GM18498 (cell line): ENCODE measurements around the gene USH2A.
"Not testable (repeated sequence)": the region's sequence is repeated elsewhere in the genome, so short reads cannot be mapped to it uniquely, and the experiment has no call there.

Experiments used
- ATAC-seq: cut with Tn5 transposase; IDR thresholded peaks from one replicate; pipeline ENCODE4 v1.9.1; 2021; ENCODE audit warnings: mild to moderate bottlenecking, moderate library complexity; ENCODE audit not compliant: unreplicated experiment

USH2A gene

DNA sequence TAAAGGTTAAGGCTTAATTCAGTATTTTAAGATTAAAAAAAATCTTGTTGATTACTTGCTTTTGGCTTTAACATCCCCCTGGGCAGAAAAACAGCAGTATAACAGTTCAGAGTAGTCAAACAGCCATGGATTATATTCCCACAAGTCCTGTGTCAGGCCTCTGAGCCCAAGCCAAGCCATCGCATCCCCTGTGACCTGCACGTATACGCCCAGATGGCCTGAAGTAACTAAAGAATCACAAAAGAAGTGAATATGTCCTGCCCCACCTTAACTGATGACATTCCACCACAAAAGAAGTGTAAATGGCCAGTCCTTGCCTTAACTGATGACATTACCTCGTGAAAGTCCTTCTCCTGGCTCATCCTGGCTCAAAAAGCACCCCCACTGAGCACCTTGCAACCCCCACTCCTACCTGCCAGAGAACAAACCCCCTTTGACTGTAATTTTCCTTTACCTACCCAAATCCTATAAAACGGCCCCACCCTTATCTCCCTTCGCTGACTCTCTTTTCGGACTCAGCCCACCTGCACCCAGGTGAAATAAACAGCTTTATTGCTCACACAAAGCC, 277.7 kb downstream of the USH2A start:
- ATAC-seq: not testable (repeated sequence)

DNA sequence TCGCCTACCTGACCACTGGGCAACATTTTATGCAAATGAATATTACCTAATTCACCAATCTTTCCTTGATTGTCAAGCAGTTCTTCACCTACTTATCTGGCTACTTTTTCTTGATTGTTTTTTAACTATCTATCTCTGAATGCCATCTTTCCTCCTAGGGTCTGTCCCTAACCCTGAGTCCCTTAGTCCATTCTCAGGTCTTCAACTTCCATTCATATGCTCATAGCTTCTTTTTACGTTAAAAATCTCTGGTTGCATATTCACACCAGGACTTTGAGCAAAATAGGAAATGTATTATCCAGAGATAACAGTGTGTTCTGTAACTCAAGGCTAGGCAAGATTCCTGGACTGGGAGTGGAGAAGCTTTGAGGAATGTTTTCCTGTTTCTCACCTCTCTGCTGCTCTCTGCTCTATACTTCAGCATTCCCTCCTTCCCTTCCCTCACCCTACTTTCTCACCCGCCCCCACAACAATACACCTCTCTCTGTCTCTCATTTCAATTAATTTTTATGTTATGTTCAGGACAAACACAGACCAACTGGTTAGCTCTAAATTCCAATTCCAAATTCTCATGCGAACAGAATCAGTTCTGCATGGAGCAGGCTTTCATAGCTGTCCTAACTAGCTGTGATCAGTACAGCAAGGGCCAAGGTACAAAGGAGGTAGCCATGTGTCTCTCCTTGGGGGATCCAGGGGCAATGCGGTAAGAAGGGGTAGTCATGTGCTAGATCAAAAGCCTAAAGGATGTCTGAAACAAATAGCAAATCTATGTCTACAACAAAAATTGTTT, 278.4 kb downstream of the USH2A start:
- no peak for ATAC-seq

DNA sequence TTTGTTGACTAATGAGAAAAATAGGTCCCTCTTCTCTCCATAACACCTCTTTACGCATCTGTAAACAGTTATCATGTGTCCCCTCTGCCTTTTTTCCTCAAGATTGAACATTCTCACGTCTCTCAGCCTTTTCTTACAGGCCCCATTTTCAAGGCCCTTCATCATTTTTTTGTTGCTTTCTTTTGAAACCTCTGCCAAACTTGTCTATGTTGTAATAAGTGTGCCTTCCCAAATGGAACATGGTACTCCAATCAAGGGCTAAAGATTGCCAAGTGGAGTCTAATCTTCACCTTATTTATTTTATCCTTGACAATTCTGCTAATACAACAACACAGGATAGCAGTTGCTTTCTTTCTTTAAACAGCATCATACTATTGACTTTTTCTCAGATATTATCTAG, 280.3 kb downstream of the USH2A start:
- no peak for ATAC-seq

DNA sequence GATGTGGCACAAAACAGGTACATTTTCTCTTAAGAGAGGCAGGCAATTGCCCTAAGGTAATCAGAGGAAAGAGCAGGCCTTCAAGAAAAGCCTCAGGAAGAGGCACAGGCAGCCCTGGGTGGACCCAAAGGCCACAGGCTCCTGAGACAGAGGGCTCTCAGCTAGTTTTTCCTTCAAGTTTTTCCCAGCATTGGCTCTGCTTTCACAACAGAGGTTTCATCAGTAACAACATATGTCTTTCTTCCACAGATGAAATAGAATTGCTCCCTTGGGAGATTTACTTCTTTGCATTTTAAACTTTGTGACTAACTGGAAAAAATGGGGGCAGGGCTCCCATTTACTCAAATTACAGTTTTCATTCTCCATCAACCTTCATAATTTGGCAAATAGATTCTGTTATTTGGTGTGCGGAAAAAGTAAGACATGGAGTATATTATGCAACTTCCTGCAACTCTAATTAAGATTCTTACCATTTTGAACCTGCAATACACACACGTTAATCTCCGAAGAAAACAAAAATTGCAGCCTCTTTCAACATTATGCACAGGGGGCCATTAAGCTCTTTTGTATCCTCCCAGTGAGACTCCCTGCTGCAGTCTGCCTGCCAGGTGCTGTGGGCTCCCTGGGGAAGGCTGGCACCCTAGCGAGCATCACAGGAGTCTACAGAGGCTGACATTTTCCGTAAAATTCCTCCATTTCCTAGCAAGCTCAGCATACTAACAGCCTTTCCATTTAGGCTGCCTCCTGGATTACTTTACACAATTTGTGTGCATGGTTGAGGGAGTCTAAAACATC, 282.3 kb downstream of the USH2A start:
- ATAC-seq: no peak

DNA sequence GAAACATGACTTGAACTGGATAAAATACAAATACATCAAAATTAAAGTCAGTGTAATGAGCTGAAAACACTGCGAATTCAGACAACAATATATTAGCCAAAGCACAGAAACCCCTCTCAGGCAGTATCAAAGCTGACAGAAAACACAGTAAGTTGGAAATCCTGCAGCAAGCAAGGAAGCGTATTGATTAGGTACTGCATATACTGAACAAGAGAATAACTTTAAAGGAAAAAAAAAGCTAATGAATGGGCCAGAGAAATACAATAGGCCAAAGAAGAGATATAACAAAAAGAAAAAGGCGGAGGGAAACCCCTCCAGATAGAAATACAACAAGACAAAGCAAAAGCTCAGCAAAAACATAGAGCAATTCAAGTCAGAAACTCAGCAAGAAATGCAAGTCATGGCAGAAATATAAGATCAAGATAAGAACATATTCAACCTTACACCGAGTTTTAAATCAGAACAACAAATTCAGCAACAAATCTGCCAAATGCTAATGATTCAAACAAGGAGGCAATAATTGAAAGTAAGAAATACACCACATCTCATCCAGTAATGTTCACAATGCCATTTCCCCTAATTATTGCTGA, 299.0 kb downstream of the USH2A start:
- ATAC-seq: no peak

DNA sequence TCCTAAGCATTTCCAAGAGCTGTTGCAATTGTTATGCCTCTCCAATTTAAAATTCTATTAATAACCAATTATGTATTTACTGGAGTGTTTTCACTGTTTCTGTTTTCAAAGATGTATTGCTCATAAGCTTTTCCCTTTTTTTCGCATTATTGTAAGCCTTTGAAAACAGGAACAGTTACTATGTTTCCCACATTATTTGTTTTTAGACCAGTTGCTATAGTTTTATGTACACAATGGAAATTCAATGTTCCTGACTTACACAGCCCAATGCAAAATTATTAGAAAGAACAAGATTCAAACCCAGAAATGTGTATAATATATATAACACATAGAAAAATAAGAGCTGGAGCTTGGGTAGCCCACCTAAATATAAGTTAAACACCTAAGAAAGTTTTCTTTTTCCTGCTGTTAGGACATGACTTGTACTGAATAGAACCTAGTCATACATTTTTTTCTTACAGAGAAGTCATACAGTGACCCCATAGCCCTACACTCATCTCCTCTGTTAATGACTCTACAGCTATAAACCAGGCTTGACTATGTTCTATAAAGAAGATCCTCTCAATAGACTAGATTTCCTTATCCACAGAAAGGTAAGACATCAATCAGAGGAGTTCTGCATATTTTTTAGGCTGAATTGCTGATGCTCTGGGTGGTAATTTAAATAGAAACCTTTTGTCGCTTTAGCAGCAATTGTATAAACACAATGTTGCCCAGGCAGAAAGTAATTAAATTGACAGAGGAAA, 299.6 kb downstream of the USH2A start:
- no peak for ATAC-seq

DNA sequence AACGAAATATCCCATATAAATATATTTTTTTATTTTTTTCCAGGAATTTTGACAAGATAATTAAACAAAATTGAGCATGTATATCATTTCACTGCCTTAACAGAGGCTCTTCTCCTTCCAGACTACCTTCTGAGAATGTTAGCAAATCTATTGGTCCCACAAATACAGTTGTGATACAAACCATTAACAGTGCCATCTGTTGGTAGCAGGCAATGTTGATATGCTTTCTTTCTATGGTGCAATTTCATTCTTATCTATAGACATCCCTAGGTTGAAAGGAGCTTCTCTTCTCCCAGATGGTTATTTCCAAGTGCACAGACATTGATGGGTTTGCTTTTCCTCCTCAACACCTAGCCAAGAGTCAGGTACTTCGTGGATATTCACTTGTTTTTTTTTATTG, 303.6 kb downstream of the USH2A start:
- ATAC-seq: no peak

DNA sequence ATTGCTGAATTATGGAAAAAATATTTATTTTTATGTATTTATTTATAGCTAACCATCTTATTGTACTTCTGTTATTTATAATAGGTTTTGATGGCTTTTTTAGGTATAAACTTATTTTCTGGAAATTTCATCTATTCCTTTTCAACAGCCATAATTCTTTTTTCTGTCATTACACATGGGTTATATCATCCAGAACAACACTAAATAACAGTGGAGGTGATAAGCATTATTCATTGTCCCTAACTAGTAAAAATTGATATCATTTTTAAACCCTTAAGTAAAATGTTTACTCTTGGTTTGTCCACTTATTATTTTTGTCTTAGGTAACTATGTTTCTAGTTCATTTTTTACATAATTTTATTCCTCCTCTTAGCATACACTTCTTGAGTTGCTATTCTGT, 309.1 kb downstream of the USH2A start:
- ATAC-seq: no peak

DNA sequence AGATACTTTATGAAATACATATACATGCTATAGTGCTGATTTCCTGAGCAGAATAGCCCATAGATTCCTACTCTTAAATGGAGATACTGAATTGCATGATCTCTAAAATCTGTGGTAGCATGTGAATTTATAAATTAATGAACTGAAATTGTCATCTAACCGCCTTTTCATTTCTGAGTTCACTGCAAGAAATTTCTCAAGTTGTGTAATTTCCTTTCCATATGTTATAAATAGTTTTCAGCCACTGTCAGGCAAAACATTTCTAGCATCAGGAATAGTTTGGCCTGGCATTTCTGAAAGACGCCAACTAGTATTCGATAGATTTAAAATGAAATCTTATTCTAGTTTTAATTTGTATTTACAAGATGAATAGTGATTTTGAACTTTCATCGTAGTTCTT, 310.1 kb downstream of the USH2A start:
- no peak for ATAC-seq

DNA sequence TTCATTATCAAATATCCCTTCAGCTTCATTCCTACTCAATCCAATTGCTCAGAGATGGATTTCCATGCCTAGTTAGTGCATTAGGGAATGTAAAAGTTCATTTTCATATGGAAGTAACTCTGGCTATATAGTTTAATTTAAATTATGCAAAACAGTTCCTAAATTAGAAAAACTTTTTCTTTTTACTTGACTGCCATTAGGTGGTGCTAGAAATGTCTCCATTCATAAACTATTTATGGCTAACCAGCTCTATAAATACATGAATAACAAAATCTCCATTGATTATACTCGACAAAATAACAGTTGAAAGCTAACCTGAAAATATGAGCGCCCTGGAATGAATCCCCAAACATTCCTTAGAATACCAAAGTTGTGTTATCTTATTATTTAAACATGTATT, 311.4 kb downstream of the USH2A start:
- no peak for ATAC-seq

DNA sequence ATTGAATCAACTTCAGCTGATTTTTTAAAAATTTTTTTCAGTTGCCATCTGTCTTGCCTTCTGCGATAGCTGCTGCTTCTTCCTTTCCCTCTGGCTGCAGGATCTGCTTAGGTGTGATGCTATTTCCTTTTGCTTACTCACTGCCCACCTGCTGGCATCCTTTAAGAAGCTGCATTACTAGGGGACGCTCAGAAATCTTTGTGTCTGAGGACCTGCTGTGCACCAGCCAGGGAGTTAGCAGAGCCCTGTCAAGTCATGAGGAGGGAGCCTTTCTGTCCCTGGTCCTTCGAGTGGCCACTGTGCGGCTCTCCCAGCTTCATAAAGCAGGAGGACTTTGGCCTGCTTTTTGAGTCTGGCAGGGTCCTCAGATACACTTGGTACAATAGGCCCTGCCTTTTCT, 327.8 kb downstream of the USH2A start:
- ATAC-seq: no peak

DNA sequence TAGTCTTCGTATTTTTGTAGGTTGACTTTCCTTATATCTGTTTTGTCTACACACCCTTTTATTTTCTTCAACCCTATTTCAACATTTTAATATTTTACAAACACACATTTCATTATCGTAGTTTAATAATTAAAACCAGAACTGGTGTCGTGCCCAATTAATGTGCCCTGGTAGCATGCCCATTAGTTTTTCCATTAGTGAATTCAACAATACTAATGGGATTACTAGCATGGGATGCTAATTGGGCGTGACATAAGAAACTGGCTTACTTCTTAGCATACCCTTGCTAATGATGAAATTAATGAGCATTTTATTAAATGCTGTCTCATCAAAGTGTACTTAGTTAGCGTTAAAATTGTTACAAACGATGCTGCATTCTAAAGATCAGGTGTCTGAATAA, 332.7 kb downstream of the USH2A start:
- no peak for ATAC-seq

DNA sequence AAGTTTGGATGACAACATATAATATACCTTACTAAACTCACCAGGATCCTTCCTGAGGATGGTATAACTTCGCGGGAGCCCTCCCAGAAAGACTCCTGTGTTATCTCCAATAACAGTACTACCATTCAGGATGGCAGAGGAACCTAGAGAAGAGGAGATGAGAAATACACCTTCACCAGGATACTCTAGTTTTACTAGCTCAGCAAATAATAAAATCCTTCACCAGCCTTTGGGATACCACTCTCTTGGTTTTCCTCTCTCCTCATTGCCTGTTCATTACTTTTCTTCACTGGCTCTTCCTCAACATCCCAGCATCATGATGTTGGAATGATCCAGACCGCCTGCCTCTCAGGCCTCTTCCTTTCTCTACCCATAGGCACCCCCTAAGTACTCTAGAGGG, 336.6 kb downstream of the USH2A start:
- ATAC-seq: no peak

DNA sequence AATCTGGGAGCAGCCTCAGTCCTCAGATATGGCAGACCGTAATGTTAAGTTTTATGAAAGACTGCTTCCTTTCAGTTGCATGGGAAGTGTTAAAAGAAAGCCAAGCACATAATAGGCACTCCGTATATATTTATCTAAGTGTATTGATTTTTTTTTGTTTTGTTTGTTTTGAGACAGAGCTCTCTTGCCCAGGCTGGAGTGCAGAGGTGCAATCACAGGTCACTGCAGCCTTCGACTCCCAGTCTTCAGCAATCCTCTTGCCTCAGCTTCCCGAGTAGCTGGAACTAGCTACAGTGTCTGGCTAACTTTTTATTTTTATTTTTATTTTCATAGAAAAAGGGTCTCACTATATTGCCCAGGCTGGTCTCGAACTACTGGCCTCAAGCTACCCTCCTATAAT, 341.8 kb downstream of the USH2A start:
- no peak for ATAC-seq

DNA sequence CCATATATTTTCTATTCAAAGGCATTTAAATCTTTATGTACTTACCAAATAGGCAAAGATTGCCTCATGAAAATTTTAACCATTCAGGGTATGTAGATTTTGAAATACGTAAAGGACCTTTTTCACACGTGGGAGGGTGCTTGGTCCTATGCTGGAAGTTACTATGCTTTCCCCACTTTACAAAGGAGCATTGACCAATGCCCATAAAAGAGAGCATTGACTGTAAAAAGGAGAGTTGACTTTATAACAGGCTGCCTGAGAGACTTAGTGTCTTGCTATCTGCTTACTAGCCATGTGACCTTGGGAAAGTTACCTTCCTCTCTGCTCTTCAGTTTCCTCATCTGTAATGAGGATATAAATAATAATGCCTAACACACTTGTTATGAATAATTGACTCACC, 346.5 kb downstream of the USH2A start:
- no peak for ATAC-seq

DNA sequence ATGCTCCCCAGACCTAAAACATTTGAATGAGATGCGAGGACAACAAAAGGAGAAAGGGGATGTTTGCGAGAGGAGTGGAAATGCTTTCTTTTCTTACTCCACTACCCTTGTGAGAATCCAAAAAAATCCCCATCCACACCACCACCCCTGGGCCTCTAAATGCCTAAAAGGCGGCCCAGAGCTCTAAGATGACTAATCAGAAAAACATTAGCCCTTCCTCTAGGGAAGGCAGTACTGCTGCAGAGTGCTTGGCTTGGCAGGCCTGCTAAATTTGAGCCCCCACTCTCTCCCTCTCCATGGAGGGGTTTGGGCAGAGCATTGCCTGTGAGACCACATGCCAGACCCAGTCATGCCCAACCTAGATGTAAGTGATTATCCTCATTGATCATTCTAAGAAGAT, 347.9 kb downstream of the USH2A start:
- no peak for ATAC-seq

DNA sequence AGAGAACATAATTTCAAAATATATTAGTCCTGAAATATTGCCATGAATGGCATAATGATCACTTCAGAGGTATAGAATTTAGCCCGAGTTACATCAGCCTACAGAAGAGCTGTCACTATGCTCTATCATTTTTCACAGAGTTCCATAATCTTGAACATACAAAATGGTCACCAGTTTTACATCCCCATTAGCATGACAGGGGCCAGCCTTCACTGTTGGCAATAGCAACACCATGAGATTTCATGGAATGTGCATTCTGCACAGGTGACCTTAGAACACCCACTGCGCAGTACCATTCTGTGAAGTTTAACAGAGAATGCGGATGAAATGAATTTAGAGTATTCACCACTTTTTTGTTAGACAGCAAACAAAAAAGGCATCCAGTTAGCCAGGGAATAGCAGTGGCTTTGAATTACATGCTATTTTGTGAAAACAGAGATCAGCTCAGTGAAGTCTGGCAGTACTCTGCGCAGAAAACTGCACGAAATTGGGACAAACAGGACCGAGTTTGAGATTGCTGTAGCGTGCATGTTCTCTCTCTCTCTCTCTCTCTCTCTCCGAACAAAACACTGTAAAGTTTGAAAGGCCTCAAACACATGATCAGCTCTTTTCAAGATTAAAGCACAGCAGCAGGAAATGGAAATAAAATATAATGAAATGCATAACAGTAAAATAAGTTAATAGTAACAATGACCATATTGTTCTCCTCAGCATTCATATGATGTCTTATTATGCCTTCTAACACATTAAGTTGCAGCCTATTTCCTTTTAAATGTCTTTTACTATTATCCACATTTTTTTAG, 349.3 kb downstream of the USH2A start:
- ATAC-seq: no peak

DNA sequence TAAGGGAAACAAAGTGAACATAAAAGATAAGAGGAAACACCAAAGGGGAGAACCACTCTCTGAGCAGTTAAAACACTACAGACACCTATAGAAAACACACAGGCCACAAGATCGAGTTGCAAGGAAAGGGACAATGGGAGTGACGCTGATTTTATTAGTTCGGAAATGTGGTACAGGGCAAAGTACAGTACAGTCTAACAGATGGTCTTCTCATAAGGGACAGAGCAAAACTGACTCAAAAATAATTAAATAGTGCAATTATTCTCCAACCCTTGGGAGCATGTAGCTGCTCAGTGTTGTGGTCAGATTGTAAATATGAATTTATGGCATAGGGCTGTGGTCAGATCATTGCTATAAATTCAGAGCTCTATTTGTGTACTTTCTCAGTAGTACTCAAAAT, 352.0 kb downstream of the USH2A start:
- no peak for ATAC-seq

DNA sequence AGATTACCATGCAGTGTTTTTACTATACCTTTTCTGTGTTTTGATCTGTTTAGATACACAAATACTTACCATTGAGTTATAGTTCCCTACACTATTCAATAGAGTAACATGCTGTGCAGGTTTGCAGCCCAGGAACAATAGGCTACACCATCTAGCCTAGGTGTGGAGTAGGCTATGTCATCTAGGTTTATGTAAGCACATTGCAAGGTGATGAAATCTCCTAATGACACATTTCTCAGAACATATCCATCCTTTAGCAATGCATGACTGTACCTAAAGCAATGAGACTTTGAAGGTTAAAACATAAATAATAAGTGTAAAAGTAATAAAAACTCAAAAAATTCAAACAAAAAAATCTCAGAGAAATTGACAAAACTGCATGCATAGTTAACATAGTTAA, 358.6 kb downstream of the USH2A start:
- no peak for ATAC-seq

DNA sequence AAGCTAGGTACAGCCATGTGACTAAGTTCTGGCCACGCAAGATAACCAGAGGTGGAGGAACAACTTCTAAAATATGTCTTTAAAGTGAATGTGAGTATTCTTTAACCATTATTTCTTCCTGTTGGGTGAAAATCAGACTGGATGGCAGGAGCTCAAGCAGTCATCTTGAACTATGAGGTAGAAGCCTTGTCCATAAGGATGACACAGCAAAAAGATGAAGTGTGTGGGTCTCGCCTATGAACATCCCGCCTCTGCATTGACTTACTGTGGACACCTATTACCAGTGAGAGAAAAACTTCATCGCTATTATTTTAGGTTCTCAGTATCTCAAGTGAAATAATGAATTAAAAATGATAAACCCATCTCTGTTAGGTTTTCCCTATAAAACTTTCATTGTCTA, 365.3 kb downstream of the USH2A start:
- no peak for ATAC-seq
